ENCODE results near the gene MPPED1.

The MPPED1 gene

GRCh38 chr22:43504068-43504467 is 92.3 kb downstream of the MPPED1 start:
- no peak for TF ChIP-seq ZFX (IDR thresholded peaks at IDR 0.05)
- TF ChIP-seq, protein P1, sequence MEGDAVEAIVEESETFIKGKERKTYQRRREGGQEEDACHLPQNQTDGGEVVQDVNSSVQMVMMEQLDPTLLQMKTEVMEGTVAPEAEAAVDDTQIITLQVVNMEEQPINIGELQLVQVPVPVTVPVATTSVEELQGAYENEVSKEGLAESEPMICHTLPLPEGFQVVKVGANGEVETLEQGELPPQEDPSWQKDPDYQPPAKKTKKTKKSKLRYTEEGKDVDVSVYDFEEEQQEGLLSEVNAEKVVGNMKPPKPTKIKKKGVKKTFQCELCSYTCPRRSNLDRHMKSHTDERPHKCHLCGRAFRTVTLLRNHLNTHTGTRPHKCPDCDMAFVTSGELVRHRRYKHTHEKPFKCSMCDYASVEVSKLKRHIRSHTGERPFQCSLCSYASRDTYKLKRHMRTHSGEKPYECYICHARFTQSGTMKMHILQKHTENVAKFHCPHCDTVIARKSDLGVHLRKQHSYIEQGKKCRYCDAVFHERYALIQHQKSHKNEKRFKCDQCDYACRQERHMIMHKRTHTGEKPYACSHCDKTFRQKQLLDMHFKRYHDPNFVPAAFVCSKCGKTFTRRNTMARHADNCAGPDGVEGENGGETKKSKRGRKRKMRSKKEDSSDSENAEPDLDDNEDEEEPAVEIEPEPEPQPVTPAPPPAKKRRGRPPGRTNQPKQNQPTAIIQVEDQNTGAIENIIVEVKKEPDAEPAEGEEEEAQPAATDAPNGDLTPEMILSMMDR (conservative IDR thresholded peaks at IDR 0.05) = no peak

GRCh38 chr22:43504666-43505261 is 93.0 kb downstream of the MPPED1 start:
- H3K27ac ChIP-seq = no peak overlapping the region
- TF ChIP-seq ZFX (IDR thresholded peaks at IDR 0.05) = no peak
- TF ChIP-seq, protein P1 (conservative IDR thresholded peaks at IDR 0.05) = no peak

More at GRCh38 chr22:43504068-43504467, 92.3 kb downstream of the MPPED1 start:
- H3K27ac ChIP-seq = no peak overlapping the region

DNA sequence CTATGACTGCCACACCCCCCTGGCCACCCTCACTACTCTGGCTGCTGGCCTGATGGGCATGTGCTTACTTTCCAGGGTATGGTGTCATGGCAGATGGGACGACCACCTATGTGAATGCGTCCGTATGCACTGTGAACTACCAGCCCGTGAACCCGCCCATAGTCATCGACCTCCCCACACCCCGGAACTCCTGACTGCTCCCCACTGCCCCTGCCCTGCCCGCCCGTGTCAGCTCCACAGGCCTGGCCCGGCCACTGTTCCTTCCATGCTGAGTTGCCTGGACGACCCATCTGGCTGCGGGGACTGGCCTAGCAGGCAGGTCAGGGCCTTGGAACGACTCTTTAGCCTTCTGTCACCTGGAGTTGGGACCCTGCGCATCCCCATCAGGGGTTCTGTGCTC is 93.6 kb downstream of the MPPED1 start:
- TF ChIP-seq, protein P1 (conservative IDR thresholded peaks at IDR 0.05) = no peak
- TF ChIP-seq ZFX (IDR thresholded peaks at IDR 0.05) = no peak
- no peak overlapping the region for H3K27ac ChIP-seq

DNA sequence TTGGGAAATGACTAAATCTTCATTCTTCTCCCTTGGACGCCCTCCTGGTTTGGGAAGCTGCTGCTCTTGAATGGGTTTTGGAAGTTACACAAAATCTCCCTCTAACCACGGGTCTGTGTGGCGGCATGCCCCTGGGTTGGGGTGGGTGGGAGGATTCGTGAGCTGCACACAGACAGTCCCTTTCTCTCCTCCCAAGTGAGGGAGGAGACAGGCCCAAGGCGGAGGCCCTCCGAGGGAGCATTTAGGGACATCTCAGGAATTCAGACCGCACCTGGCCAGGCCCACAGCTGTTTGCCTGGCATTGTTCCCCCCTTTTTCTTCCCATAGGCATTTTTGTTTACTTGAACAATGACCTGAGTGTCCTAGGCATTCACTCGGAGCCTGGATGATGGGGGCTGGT is 94.1 kb downstream of the MPPED1 start:
- TF ChIP-seq ZFX (IDR thresholded peaks at IDR 0.05) = no peak
- TF ChIP-seq, protein P1 (conservative IDR thresholded peaks at IDR 0.05) = no peak
- no peak overlapping the region for H3K27ac ChIP-seq

GRCh38 chr22:43506487-43506886 is 94.7 kb downstream of the MPPED1 start:
- TF ChIP-seq, protein P1 (conservative IDR thresholded peaks at IDR 0.05) = no peak
- TF ChIP-seq ZFX (IDR thresholded peaks at IDR 0.05) = no peak
- H3K27ac ChIP-seq = no peak overlapping the region

DNA sequence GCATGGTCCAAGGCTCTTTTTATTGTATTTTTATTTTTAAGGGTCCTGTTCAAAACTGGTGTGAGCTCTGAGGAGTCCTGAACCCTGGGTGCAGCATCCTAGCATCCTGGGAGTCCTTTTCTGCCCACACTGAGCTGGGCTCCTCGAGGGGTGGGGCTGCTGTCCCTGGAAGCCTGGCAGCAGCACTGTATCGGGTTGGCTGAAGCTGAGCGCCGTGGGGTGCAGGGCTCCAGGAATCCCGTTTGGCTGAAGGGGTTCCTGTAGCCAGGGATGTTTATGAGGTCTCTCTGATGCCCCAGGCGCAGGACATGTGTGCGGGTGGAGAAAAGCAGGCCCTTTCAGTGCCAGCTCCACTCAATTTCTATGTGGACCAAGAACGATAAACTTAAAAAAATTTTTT is 95.4 kb downstream of the MPPED1 start:
- TF ChIP-seq ZFX (IDR thresholded peaks at IDR 0.05) = no peak
- TF ChIP-seq, protein P1 (conservative IDR thresholded peaks at IDR 0.05) = no peak
- no peak overlapping the region for H3K27ac ChIP-seq

GRCh38 chr22:43508489-43508888 is 96.7 kb downstream of the MPPED1 start:
- H3K27ac ChIP-seq = no peak overlapping the region
- TF ChIP-seq, protein P1 (conservative IDR thresholded peaks at IDR 0.05) = no peak
- no peak for TF ChIP-seq ZFX (IDR thresholded peaks at IDR 0.05)

Data from C4-2B (cell line).